ENCODE measurements around the gene NCOA7. TPM values are rescaled to one million over a fixed set of nuclear protein-coding genes. Genes with fewer than 3 reads are reported as not detected.

NCOA7 gene
- total and polyA plus RNA-seq, 9 of the 15 experiments (the other 6 are each of a cell fraction or from before 2014, with no cell fraction given), result 5.8 to 14.6 (median 9.3) TPM

GRCh38 chr6:125923366-125923877 lies 132.7 kb downstream of the NCOA7 start (continued):
- TF ChIP-seq KAT2B (IDR thresholded peaks at IDR 0.05; ENCODE audit: low read depth, low read length), result no peak
- TF ChIP-seq LCOR (CRISPR knock-in tag; IDR thresholded peaks at IDR 0.05), result no peak
- TF ChIP-seq ZKSCAN1 (IDR thresholded peaks at IDR 0.05; ENCODE audit: low read depth, low read length), result no peak
- no peak for TF ChIP-seq SNRNP70 (optimal IDR thresholded peaks at IDR 0.05; ENCODE audit: low read depth, low read length)
- TF ChIP-seq ZNF175 (CRISPR knock-in tag; IDR thresholded peaks at IDR 0.05; ENCODE audit: low read depth), result peak; percentile 92; the same call in 1 of the 2 replicates
- no peak for TF ChIP-seq MCM7 (IDR thresholded peaks at IDR 0.05)
- TF ChIP-seq ZNF592 (IDR thresholded peaks at IDR 0.05), result peak; percentile 66
- no peak for TF ChIP-seq ZNF224 (CRISPR knock-in tag; IDR thresholded peaks at IDR 0.05)
- no peak for TF ChIP-seq ELF4 (CRISPR knock-in tag; IDR thresholded peaks at IDR 0.05)
- TF ChIP-seq ZNF318 (IDR thresholded peaks at IDR 0.05; ENCODE audit: borderline replicate concordance in 1 of 2, low read depth in 1 of 2), result no peak
- no peak for TF ChIP-seq MITF (IDR thresholded peaks at IDR 0.05)
- TF ChIP-seq THRA (IDR thresholded peaks at IDR 0.05), result 0 out of 2 replicates have a peak, but pooled peaks have one; percentile 14
- no peak for TF ChIP-seq DNMT1 (IDR thresholded peaks at IDR 0.05)
